Posterior cingulate gyrus (tissue), 11 donors: ENCODE measurements around the gene ADRA2C.
"Not testable (repeated sequence)": the region's sequence is repeated elsewhere in the genome, so short reads cannot be mapped to it uniquely, and the experiment has no call there.

Source experiments
- DNase-seq, 10 donors: peaks; one replicate each; pipeline versions ENCODE4 v3.0.0 to v3.0.0-alpha.2; 2020 to 2021; ENCODE audit warnings: mixed read lengths in 3 of 10
- intact Hi-C: fragments of 100-400 bp; cut with DNase I; formaldehyde crosslinking; loops from one replicate; pipeline ENCODE4 v1.15.1; 2023

The ADRA2C gene

GRCh38 chr4:3809028-3809427, 42.8 kb downstream of the ADRA2C start:
- DNase-seq, result peak in 4 of 10 donors; percentile 16 to 68 (median 40)
- intact Hi-C loops, result no loop called here

DNA sequence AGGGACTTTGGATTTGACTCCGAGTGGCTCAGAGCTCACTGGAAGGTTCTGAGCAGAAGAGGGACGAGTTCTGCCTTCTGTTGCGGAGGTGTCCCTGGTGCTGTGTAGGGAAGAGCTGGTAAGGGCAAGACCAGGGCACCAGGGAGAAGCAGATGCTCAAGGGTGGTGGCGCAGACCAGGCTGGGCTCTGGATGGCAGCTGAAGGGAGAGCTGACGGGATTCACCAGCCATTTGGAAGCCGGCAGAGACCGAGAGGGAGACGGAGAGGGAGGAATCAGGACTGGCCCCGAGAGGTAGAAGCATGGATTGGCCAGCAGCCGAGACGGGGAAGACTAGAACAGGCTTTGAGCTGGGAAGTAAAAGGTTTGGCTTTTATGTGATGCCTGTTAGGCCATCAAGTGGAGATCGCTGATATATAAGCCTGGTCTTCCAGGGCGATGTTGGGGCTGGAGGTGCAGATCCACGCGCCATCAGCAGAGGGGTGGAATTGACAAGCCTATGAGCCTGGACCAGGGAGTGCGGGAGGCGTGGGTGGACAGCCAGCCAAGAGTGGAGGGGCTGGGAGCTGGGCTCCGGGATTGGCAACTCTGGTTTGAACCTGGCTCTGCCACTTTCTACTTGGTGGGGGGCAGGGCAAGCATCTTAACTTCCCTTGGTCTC, 43.4 kb downstream of the ADRA2C start:
- peak in 4 of 10 donors; percentile 19 to 68 (median 63) for DNase-seq
- intact Hi-C loops, result no loop called here

DNA sequence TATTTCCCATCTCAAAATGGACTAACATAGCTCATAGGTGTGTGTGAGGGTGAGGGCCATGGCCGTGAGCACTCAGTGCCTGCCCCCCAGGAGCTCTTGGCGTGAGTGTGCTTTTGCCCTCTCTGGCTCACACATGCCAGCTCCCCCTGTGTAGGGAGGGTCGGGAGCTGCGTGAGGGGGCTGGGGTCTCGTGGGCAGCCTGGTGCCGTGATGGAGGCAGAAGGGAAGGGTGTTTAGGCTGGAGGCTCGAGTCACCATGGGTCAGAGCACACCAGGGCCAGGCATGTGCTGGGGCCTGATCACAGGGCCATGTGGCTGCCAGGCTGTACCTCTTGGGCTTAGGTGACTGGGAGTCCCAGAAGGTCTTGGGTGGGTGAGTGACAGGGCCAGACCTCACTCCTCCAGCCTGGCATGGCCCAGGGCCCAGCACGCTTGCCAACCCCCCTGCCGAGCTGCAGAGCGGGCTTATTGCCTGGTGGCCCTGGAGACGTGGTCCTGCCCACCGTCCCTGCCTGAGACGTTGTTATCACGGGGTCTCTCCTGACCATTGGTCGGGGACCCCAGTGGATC, 44.0 kb downstream of the ADRA2C start:
- intact Hi-C loops, result no loop called here
- DNase-seq, result peak in 4 of 10 donors; percentile 20 to 70 (median 59)

DNA sequence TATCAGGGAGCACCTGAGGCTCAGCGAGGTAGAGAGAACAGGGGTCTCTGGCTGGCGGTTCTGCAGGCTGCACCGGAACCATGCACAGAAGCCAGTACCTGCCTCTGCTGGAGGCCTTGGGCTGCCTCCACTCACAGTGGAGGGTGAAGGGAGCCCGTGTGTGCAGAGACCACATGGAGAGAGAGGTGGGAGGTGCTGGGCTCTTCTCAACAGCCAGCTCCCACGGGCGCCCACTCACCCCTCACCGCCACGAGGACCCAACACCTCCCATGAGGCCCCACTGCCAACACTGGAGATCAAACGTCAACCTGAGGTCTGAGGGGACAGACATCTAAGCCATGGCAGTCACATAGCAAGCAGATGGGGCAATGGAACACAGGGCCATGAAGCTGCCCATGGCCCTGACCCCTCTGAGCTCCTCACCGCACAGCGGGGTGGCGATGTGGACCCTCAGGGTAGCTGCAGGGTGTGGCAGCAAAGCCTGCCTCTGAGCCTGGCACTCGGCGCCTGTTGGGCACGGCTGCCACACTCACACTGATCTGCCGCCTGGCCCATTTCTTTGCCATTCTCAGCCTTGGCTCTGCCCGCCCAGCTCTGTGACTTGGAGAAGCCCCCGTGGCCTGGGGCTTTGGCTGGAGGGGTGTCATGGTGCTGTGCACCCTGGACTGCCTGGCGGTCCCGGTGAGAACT, 44.8 kb downstream of the ADRA2C start:
- DNase-seq, result peak in 4 of 10 donors; percentile 22 to 75 (median 49)
- intact Hi-C loops, result no loop called here

GRCh38 chr4:3811621-3812020, 45.4 kb downstream of the ADRA2C start:
- peak in 4 of 10 donors; percentile 19 to 59 (median 31) for DNase-seq
- intact Hi-C loops, result no loop called here

- peak in 4 of 10 donors; percentile 15 to 79 (median 58) for DNase-seq
- intact Hi-C loops, result no loop called here
These were observed 46.2 kb downstream of the ADRA2C start for GRCh38 chr4:3812211-3812934.

DNA sequence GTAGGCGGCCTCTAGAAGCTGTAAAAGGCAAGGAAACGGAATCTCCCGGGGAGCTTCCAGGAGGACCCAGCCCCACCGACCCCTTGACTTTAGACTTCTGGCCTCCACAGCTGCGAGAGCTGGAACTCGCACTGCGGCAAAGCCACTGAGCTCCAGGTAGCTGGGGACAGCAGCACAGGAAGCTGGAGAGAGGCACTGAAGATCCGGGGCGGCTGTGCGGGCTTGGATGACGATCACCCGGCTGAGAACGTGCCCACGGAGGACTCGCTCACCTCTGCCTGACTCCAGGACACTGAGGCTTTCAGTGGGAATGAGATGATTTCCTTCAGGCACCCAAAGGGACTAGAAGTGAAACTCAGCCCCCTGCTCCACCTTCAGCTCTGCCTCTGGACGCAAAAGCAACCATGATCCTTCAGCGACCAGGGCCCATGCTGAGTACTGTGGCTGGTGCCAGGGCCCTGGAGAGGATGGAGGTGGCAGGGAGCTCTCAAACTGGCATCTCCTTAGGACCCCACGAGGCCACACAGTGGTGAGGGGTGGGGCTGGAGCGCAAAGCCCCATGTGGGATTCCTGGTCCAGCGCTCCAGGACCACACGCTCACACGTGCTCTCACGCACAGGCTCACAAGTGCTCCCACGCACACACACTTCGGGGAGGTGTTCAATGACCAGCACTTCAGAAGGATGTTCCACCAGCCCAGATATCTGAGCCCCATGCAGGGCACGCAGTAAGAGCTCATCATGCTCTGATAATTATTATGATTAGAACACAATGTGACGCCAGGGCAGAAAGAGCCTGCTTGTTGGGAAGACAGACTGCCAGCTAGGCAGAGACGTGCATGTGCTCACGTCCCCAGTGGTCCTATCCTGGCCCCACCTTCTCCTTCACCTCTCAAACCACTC, 47.2 kb downstream of the ADRA2C start:
- peak in 3 of 10 donors; percentile 50 to 74 (median 62) for DNase-seq
- intact Hi-C loops, result no loop called here

DNA sequence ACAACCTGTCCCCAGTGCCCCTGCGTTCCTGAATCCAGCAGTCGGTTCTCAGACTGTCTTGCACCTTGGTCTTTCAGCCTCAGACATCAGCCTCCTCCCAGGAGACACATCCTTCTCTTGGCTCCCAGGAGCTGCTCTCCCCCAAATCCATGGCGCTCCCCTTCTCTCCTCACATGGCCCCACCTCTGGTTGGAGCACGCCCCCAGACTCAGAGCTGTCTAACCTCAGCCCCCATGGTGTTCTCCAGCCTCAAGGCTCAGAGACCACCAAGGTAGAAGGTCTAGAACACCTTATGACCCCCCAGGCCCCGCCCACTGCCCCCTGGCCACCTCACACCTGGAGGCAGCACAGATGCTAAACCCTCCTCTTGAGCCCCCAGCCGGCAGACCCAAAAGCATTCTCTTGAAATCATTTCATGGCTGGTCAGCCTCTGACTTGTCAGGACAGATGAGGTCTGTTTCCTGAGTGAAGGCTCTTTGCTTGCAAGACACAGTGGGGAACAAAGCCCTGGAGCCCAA, 47.9 kb downstream of the ADRA2C start:
- intact Hi-C loops, result no loop called here
- DNase-seq, result peak in 3 of 10 donors; percentile 30 to 76 (median 37)

- DNase-seq, intact Hi-C loops: not testable (repeated sequence)
These were observed 48.7 kb downstream of the ADRA2C start for GRCh38 chr4:3814838-3815237.

DNA sequence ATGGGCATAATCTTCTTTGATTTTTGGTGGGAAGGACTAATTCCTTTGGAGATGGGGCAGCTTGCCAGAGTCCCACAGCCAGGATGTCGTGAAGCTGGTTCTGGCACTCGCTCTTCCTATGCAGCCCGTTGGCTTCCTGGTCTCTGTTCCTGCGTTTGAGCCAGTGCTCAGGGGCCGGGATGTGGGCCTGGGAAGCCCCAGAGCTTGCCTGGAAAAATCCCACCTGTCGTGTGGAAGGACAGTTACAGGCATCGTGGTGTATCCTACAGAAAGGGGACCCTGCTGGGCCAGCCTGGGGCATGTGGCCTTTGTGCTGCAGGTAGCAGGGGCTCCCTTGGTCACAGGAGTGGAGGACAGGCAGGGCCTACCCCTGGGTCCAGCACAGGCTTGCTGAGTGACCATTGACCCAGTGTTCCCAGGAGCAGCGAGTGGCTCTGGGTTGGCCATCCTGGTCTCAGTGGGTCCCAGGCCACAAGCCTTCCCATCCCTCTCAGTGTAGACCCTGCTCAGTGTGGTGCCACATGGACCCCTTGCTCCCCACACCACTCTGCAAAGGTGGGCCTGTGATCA, 50.2 kb downstream of the ADRA2C start:
- DNase-seq, result peak in 3 of 10 donors; percentile 49 to 61 (median 61)
- intact Hi-C loops, result no loop called here

DNA sequence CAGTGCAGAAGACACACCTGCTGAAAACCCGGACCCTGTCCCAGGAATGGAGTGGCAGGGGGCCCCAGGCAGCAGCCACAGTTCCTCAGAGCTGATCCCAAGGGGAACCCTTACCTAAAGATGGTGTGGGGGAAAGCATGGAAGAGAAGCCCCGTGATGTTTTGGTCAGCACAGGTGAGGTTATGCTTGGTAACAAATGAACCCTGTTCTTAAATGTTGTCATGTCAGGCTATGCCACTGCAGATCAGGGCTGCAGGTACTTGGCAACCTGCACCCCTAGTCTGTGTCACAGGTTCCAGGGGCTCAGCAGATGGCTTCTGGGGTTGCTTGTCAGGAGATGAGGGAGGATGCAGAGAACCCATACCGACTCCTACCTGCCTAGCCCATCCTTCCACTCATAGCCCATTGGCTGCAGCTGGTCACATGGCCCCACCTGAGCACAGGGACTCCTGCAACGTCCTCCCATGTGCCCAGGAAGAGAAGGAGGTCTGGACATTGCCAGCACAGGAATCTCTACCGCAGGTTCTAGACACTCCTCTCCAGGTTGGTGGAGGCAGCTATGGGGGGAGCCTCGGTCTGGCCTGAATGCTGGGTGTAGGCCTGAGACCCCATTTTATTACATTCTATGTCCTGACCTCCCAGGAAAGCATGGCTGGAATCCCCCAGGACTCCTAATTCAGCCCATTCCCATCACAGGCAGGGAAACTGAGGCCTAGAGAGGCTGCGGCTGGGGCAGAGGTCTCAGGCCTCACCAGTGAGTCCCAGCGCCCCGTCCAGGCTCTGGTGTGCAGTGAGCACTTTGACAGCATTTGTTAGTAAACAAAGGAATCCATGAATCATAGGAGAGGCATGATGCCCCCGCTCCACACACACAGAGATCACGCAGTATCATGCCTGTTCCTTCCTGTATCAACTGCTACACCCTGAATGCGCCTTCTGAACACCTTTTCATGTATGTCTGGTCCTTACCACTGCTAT, 51.1 kb downstream of the ADRA2C start:
- intact Hi-C loops, result no loop called here
- peak in 3 of 10 donors; percentile 22 to 61 (median 37) for DNase-seq
